Astrocyte (in vitro differentiated cells and primary cell): ENCODE results near the gene UTP4. TPM values are rescaled to one million over a fixed set of nuclear protein-coding genes. Genes with fewer than 3 reads are reported as not detected.
A peak's percentile ranks its signal among the peaks of the same experiment; 100 is the strongest.

ENCODE experiments used
- DNase-seq: peaks from one replicate; pipeline ENCODE4 v3.0.0-alpha.2; 2010; ENCODE audit warnings: low read depth
- FAIRE-seq: peaks from 2 replicates; lab custom pipeline; 2011; peaks lifted over from hg19 to GRCh38; lab: Jason Lieb, UNC
- H2AFZ ChIP-seq: 2 replicates; pipeline ENCODE4 v1.6.0; 2012; ENCODE audit warnings: low read depth, low read length, inconsistent platforms
- H3K27ac ChIP-seq: 2 replicates; pipeline ENCODE4 v1.5.1; 2011; ENCODE audit warnings: low read depth, low read length, inconsistent platforms
- H3K27me3 ChIP-seq: 2 replicates; pipeline ENCODE4 v1.6.0; 2011; ENCODE audit warnings: low read length, inconsistent platforms; ENCODE audit not compliant: insufficient read depth
- H3K36me3 ChIP-seq: 2 replicates; pipeline ENCODE4 v1.5.1; 2011; ENCODE audit warnings: low read length, inconsistent platforms; ENCODE audit not compliant: insufficient read depth
- H3K4me1 ChIP-seq: 2 replicates; pipeline ENCODE4 v1.5.1; 2011; ENCODE audit warnings: low read length, inconsistent platforms; ENCODE audit not compliant: insufficient read depth
- H3K4me2 ChIP-seq: 2 replicates; pipeline ENCODE4 v1.6.0; 2012; ENCODE audit warnings: low read length, inconsistent platforms
- H3K4me3 ChIP-seq: 2 replicates; pipeline ENCODE4 v1.5.1; 2011; ENCODE audit warnings: low read depth, mild to moderate bottlenecking, low read length, inconsistent platforms; ENCODE audit not compliant: insufficient read depth
- H3K79me2 ChIP-seq: 2 replicates; pipeline ENCODE4 v1.6.0; 2012; ENCODE audit warnings: mild to moderate bottlenecking, low read length, inconsistent platforms; ENCODE audit not compliant: insufficient read depth
- H3K9ac ChIP-seq: 2 replicates; pipeline ENCODE4 v1.6.0; 2012; ENCODE audit warnings: mild to moderate bottlenecking, low read length, inconsistent platforms
- H3K9me3 ChIP-seq: 2 replicates; pipeline ENCODE4 v1.5.1; 2012; ENCODE audit warnings: low read depth, mild to moderate bottlenecking, low read length, inconsistent platforms; ENCODE audit not compliant: insufficient read depth
- H4K20me1 ChIP-seq: 2 replicates; pipeline ENCODE4 v1.6.0; 2012; ENCODE audit warnings: low read length, inconsistent platforms; ENCODE audit not compliant: insufficient read depth
- H3K27ac Mint-ChIP-seq: one replicate; pipeline ENCODE4 v1.8.0; 2021; ENCODE audit warnings: mild to moderate bottlenecking, mixed read lengths; ENCODE audit not compliant: unreplicated experiment
- H3K27me3 Mint-ChIP-seq: one replicate; pipeline ENCODE4 v1.8.0; 2021; ENCODE audit warnings: low read depth, mixed read lengths; ENCODE audit not compliant: unreplicated experiment
- H3K36me3 Mint-ChIP-seq: one replicate; pipeline ENCODE4 v1.8.0; 2021; ENCODE audit warnings: low read depth, mixed read lengths; ENCODE audit not compliant: unreplicated experiment
- H3K4me1 Mint-ChIP-seq: one replicate; pipeline ENCODE4 v1.8.0; 2021; ENCODE audit warnings: low read depth, mixed read lengths; ENCODE audit not compliant: unreplicated experiment
- H3K4me3 Mint-ChIP-seq: one replicate; pipeline ENCODE4 v1.8.0; 2021; ENCODE audit warnings: mild to moderate bottlenecking, moderate library complexity, mixed read lengths; ENCODE audit not compliant: unreplicated experiment
- H3K9me3 Mint-ChIP-seq: one replicate; pipeline ENCODE4 v1.8.0; 2021; ENCODE audit warnings: mild to moderate bottlenecking, mixed read lengths; ENCODE audit not compliant: unreplicated experiment
- CTCF ChIP-seq: IDR thresholded peaks from 2 replicates; pipeline ENCODE4 v1.5.1; 2011; ENCODE audit warnings: low read depth, mild to moderate bottlenecking, inconsistent platforms, low read length, moderate library complexity; ENCODE audit not compliant: insufficient read depth
- EZH2 ChIP-seq: IDR thresholded peaks from 2 replicates; pipeline ENCODE4 v1.6.1; 2012; ENCODE audit warnings: mild to moderate bottlenecking, low read length, inconsistent platforms; ENCODE audit not compliant: insufficient read depth
- total RNA-seq: library from RNA; stranded (reverse); gene quantifications from 2 replicates; pipeline ENCODE4 v1.2.1, GENCODE V29; 2021

UTP4 gene
- total RNA-seq, 1 donor from 2014 or later = 69.4 TPM

- Histone ChIP-seq H2AFZ (no peak overlapping the region), H3K9me3 (no peaks in the 10 kb centered on the region), H3K79me2 (no peaks in the 10 kb centered on the region), H3K27ac (no peak overlapping the region), H3K27me3 (peaks cover 5% of the 10 kb centered on the region), H3K9ac (no peak overlapping the region), H3K4me1 (peaks cover 25% of the 10 kb centered on the region), H3K4me2 (peak overlapping the region; percentile 95), H3K36me3 (no peaks in the 10 kb centered on the region), H4K20me1 (peaks cover 42% of the 10 kb centered on the region), H3K4me3 (no peak overlapping the region)
- Mint-ChIP-seq H3K9me3 (no peaks in the 10 kb centered on the region), H3K27me3 (peaks cover 17% of the 10 kb centered on the region), H3K4me1 (peaks cover 10% of the 10 kb centered on the region), H3K4me3 (no peak overlapping the region), H3K36me3 (peaks cover 16% of the 10 kb centered on the region), H3K27ac (no peak overlapping the region)
- DNase-seq (no peak), FAIRE-seq (no peak)
- TF ChIP-seq CTCF (no peak), EZH2 (no peak)
Observed at GRCh38 chr16:69108905-69109252, 23.6 kb upstream of the UTP4 start.

GRCh38 chr16:69109486-69110270 is 22.8 kb upstream of the UTP4 start:
- TF ChIP-seq CTCF = no peak
- no peak for TF ChIP-seq EZH2
- H3K4me2 ChIP-seq = no peak overlapping the region
- no peak overlapping the region for H3K27ac ChIP-seq
- peaks cover 10% of the 10 kb centered on the region for H3K4me1 Mint-ChIP-seq
- H3K27me3 Mint-ChIP-seq = peaks cover 16% of the 10 kb centered on the region
- no peak for DNase-seq
- H3K27me3 ChIP-seq = peaks cover 5% of the 10 kb centered on the region
- peaks cover 50% of the 10 kb centered on the region for H4K20me1 ChIP-seq
- H3K36me3 Mint-ChIP-seq = peaks cover 18% of the 10 kb centered on the region
- H2AFZ ChIP-seq = no peak overlapping the region
- H3K4me1 ChIP-seq = peaks cover 25% of the 10 kb centered on the region
- no peaks in the 10 kb centered on the region for H3K9me3 ChIP-seq
- FAIRE-seq = no peak
- H3K4me3 ChIP-seq = no peak overlapping the region
- H3K79me2 ChIP-seq = no peaks in the 10 kb centered on the region
- no peak overlapping the region for H3K27ac Mint-ChIP-seq
- H3K9me3 Mint-ChIP-seq = no peaks in the 10 kb centered on the region
- H3K36me3 ChIP-seq = no peaks in the 10 kb centered on the region
- no peak overlapping the region for H3K9ac ChIP-seq
- no peak overlapping the region for H3K4me3 Mint-ChIP-seq

- no peak overlapping the region for H3K27ac ChIP-seq
- H3K4me1 ChIP-seq = peaks cover 24% of the 10 kb centered on the region
- TF ChIP-seq CTCF (no peak), EZH2 (no peak)
- peaks cover 5% of the 10 kb centered on the region for H3K27me3 ChIP-seq
- no peak for FAIRE-seq
- H3K79me2 ChIP-seq = no peaks in the 10 kb centered on the region
- peaks cover 13% of the 10 kb centered on the region for H3K27me3 Mint-ChIP-seq
- H3K9ac ChIP-seq = no peak overlapping the region
- peaks cover 24% of the 10 kb centered on the region for H3K36me3 Mint-ChIP-seq
- H4K20me1 ChIP-seq = peaks cover 54% of the 10 kb centered on the region
- no peak overlapping the region for H2AFZ ChIP-seq
- H3K36me3 ChIP-seq = no peaks in the 10 kb centered on the region
- peaks cover 7% of the 10 kb centered on the region for H3K4me1 Mint-ChIP-seq
- no peak overlapping the region for H3K4me3 ChIP-seq
- no peak for DNase-seq
- no peak overlapping the region for H3K27ac Mint-ChIP-seq
- no peaks in the 10 kb centered on the region for H3K9me3 ChIP-seq
- H3K9me3 Mint-ChIP-seq = no peaks in the 10 kb centered on the region
- no peak overlapping the region for H3K4me3 Mint-ChIP-seq
- no peak overlapping the region for H3K4me2 ChIP-seq
Observed at GRCh38 chr16:69110406-69110805, 22.0 kb upstream of the UTP4 start.
